Stomach (tissue), 4 donors: ENCODE measurements around the gene QSER1.

Source experiments
- POLR2A ChIP-seq, 4 donors: fragments of 450-650 bp; IDR thresholded peaks; one replicate each; pipeline ENCODE4 v1.6.1; 2016; ENCODE audit warnings: antibody characterized with exemption in 4 of 4, control low read depth in 2 of 4, mild to moderate bottlenecking in 1 of 4, moderate library complexity in 1 of 4
- POLR2AphosphoS5 ChIP-seq, 3 donors: sonication (generic); formaldehyde crosslinking; IDR thresholded peaks; one replicate each; pipeline ENCODE4 v1.6.1; 2016; ENCODE audit warnings: antibody characterized with exemption in 3 of 3
- TF ChIP-seq, protein P1 (sequence below), 7 experiments: fragments of 450-650 bp in 4 of 7; fragments of 200-600 bp in 3 of 7; sonication (generic) in 3 of 7; IDR thresholded peaks; one replicate each; pipeline ENCODE4 v1.5.1; 2016 to 2019; ENCODE audit warnings: antibody characterized with exemption in 7 of 7, control low read depth in 2 of 7, mild to moderate bottlenecking in 1 of 7

DNA sequence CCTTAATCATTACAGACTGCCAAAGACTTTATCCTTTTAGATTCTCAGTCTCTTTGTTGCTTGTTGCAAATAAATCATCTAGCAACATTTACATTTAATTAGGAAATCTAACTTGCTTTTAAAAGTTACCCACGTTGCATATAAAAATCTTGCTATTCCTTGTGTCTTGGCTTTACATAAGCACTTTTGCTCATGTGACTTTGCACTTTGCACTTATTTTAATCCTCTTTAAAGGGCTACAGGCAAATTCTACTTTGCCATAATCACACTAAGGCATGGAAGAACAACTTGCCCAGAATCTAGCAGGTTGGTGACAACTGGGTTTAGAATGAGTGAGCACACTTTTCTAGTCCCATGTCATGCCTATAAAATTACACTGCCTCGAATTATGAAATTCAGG, 37.0 kb upstream of the QSER1 start:
- TF ChIP-seq, protein P1, sequence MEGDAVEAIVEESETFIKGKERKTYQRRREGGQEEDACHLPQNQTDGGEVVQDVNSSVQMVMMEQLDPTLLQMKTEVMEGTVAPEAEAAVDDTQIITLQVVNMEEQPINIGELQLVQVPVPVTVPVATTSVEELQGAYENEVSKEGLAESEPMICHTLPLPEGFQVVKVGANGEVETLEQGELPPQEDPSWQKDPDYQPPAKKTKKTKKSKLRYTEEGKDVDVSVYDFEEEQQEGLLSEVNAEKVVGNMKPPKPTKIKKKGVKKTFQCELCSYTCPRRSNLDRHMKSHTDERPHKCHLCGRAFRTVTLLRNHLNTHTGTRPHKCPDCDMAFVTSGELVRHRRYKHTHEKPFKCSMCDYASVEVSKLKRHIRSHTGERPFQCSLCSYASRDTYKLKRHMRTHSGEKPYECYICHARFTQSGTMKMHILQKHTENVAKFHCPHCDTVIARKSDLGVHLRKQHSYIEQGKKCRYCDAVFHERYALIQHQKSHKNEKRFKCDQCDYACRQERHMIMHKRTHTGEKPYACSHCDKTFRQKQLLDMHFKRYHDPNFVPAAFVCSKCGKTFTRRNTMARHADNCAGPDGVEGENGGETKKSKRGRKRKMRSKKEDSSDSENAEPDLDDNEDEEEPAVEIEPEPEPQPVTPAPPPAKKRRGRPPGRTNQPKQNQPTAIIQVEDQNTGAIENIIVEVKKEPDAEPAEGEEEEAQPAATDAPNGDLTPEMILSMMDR (IDR thresholded peaks at IDR 0.05): no peak
- TF ChIP-seq POLR2AphosphoS5 (IDR thresholded peaks at IDR 0.05) (no peak), POLR2A (IDR thresholded peaks at IDR 0.05) (no peak)
